ENCODE results near the gene ARFIP2. TPM values are rescaled to one million over a fixed set of nuclear protein-coding genes. Genes with fewer than 3 reads are reported as not detected.

The ARFIP2 gene
- total and polyA plus RNA-seq, 7 donors, result 33.9 to 68.0 (median 37.2) TPM

DNA sequence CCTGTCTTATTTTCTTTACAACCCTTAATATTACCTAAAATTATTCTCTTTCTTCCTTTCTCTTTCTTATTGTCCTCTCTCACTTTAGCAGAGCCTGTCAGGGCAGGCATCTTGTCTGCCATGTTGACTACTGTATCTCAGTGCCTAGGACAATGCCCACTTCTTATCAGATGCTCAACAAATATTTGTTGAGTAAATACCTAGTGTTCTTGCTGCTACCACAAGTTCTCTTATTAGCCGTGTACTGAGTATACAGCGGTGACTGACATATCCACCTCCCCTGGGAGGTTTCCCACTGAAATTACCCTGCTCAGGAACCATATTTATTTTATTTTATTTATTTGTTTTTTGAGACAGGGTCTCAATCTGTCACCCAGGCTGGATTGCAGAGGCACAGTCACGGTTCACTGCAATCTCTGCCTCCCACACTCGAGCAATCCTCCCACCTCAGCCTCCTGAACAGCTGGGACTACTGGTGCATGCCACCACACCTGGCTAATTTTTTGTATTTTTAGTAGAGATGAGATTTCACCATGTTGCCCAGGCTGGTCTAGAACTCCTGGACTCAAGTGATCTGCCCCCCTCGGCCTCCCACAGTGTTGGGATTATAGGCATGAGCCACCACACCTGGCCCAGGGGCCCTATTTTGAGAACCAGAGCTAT lies 47.0 kb downstream of the ARFIP2 start:
- TF ChIP-seq POLR2A (IDR thresholded peaks at IDR 0.05) (no peak), EP300 (IDR thresholded peaks at IDR 0.05) (no peak), POLR2AphosphoS5 (IDR thresholded peaks at IDR 0.05) (no peak)
- TF ChIP-seq, protein P1, sequence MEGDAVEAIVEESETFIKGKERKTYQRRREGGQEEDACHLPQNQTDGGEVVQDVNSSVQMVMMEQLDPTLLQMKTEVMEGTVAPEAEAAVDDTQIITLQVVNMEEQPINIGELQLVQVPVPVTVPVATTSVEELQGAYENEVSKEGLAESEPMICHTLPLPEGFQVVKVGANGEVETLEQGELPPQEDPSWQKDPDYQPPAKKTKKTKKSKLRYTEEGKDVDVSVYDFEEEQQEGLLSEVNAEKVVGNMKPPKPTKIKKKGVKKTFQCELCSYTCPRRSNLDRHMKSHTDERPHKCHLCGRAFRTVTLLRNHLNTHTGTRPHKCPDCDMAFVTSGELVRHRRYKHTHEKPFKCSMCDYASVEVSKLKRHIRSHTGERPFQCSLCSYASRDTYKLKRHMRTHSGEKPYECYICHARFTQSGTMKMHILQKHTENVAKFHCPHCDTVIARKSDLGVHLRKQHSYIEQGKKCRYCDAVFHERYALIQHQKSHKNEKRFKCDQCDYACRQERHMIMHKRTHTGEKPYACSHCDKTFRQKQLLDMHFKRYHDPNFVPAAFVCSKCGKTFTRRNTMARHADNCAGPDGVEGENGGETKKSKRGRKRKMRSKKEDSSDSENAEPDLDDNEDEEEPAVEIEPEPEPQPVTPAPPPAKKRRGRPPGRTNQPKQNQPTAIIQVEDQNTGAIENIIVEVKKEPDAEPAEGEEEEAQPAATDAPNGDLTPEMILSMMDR (IDR thresholded peaks at IDR 0.05), result no peak
- H3K27me3 ChIP-seq, result no peaks in the 10 kb centered on the region
- H3K27ac ChIP-seq, result no peak overlapping the region
- intact Hi-C loops (cut with DNase I), result no loop called here
- H3K36me3 ChIP-seq, result no peaks in the 10 kb centered on the region
- DNase-seq, result no peak
- H3K4me3 ChIP-seq, result no peak overlapping the region
- H3K4me1 ChIP-seq, result no peaks in the 10 kb centered on the region
- WGBS, 2 donors, result 40 to 68% methylated on average over 5 of the region's 5 CpGs
- no peaks in the 10 kb centered on the region for H3K9me3 ChIP-seq

DNA sequence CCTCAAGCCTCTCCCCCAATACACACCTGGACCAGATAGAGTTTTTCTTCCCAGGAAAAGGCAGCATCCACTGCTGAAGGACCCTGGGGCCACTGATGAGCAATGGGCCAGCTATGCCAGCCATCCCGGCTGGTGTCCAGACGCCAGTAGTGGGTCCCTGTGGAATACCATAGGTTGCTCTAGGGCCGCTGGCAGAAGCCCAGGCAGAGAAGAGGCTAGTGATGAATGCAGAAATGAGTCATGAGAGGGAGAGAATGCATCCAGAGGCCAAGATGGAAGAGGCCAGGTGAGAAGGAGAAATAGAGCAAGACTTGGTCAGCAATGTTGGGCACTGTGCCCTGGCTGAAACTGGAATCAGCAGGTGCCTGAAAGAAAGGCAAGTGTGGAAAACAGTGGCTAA lies 49.3 kb downstream of the ARFIP2 start:
- Histone ChIP-seq H3K27ac (no peak overlapping the region), H3K36me3 (no peaks in the 10 kb centered on the region), H3K4me1 (no peaks in the 10 kb centered on the region), H3K4me3 (no peak overlapping the region), H3K27me3 (no peaks in the 10 kb centered on the region), H3K9me3 (no peaks in the 10 kb centered on the region)
- WGBS, 2 donors, result 91 to 96% methylated on average over 3 of the region's 3 CpGs
- TF ChIP-seq EP300 (IDR thresholded peaks at IDR 0.05), result no peak
- no peak for TF ChIP-seq POLR2AphosphoS5 (IDR thresholded peaks at IDR 0.05)
- TF ChIP-seq, protein P1 (IDR thresholded peaks at IDR 0.05), result no peak
- no peak for TF ChIP-seq POLR2A (IDR thresholded peaks at IDR 0.05)
- intact Hi-C loops (cut with DNase I), result no loop called here
- no peak for DNase-seq

DNA sequence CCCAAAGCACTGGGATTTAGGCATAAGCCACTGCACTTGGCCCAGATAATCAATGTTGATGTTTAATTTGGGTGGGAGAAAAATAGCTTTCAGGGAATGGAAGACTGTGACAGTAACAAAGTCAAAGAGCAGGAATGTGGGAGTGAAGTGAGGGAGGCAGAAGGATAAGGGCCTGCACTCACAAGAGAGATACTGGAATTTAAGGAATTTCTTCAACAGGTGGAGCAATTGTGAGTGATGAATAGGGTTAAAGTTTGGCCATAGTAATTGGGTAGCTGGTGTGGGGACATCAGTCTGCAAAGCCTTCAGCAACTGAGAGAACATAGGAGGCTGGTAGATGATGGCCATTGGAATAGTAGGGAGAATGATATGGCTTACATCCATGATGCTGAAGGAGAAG lies 53.6 kb downstream of the ARFIP2 start:
- Histone ChIP-seq H3K27ac (no peak overlapping the region), H3K36me3 (no peaks in the 10 kb centered on the region), H3K27me3 (no peaks in the 10 kb centered on the region), H3K9me3 (no peaks in the 10 kb centered on the region), H3K4me1 (no peaks in the 10 kb centered on the region), H3K4me3 (no peak overlapping the region)
- intact Hi-C loops (cut with DNase I), result no loop called here
- TF ChIP-seq, protein P1 (IDR thresholded peaks at IDR 0.05), result no peak
- TF ChIP-seq EP300 (IDR thresholded peaks at IDR 0.05) (no peak), POLR2AphosphoS5 (IDR thresholded peaks at IDR 0.05) (no peak), POLR2A (IDR thresholded peaks at IDR 0.05) (no peak)
- DNase-seq, result no peak

Other genes with a start within 250 kb of the ARFIP2 start
- 10 to 100 TPM; 21.6 to 66.0 (median 36.6) TPM for gene FHIP1B, start 246.7 kb downstream of the ARFIP2 start, total RNA-seq
- gene FHIP1B, start 246.7 kb downstream of the ARFIP2 start, polyA plus RNA-seq, result 10 to 100 TPM; 43.5 to 89.0 (median 49.2) TPM
- gene CNGA4, start 242.2 kb downstream of the ARFIP2 start, total RNA-seq, result under 1 TPM in 1 of 4 donors, not detected in 3; 0.55 TPM
- gene CNGA4, start 242.2 kb downstream of the ARFIP2 start, polyA plus RNA-seq, result under 1 TPM in 1 of 3 donors, not detected in 2; 0.16 TPM
- under 1 TPM in 2 of 4 donors, not detected in 2; 0.41 to 0.99 TPM for gene CCKBR, start 221.5 kb downstream of the ARFIP2 start, total RNA-seq
- gene CCKBR, start 221.5 kb downstream of the ARFIP2 start, polyA plus RNA-seq, result not detected
- 100 to 1,000 TPM; 113 to 294 (median 188) TPM for gene CAVIN3, start 160.8 kb downstream of the ARFIP2 start, total RNA-seq
- gene CAVIN3, start 160.8 kb downstream of the ARFIP2 start, polyA plus RNA-seq, result 10 to 100 TPM in 2 of 3 donors, 1 to 10 TPM in 1; 6.9 to 25.6 (median 24.0) TPM
- gene SMPD1, start 90.9 kb downstream of the ARFIP2 start, total RNA-seq, result 10 to 100 TPM; 17.1 to 36.8 (median 18.5) TPM
- gene SMPD1, start 90.9 kb downstream of the ARFIP2 start, polyA plus RNA-seq, result 10 to 100 TPM in 2 of 3 donors, 1 to 10 TPM in 1; 9.6 to 46.4 (median 22.2) TPM
- gene APBB1, start 62.2 kb downstream of the ARFIP2 start, total RNA-seq, result 10 to 100 TPM; 51.0 to 85.0 (median 61.7) TPM
- 10 to 100 TPM in 1 of 3 donors, 1 to 10 TPM in 2; 5.5 to 19.7 (median 9.6) TPM for gene APBB1, start 62.2 kb downstream of the ARFIP2 start, polyA plus RNA-seq
- 1 to 10 TPM in 1 of 4 donors, under 1 TPM in 1, not detected in 2; 0.54 to 3.0 TPM for gene HPX, start 40.3 kb downstream of the ARFIP2 start, total RNA-seq
- gene HPX, start 40.3 kb downstream of the ARFIP2 start, polyA plus RNA-seq, result 1 to 10 TPM in 1 of 3 donors, under 1 TPM in 1, not detected in 1; 0.69 to 1.8 TPM
- gene TRIM3, start 7.4 kb downstream of the ARFIP2 start, total RNA-seq, result 10 to 100 TPM; 19.8 to 27.1 (median 24.4) TPM
- gene TRIM3, start 7.4 kb downstream of the ARFIP2 start, polyA plus RNA-seq, result 10 to 100 TPM; 14.6 to 19.8 (median 17.1) TPM
- 10 to 100 TPM; 24.9 to 47.4 (median 44.2) TPM for gene TIMM10B, start 170 bp upstream of the ARFIP2 start, total RNA-seq
- gene TIMM10B, start 170 bp upstream of the ARFIP2 start, polyA plus RNA-seq, result 10 to 100 TPM; 31.2 to 37.7 (median 36.2) TPM
- gene DNHD1, start 15.9 kb upstream of the ARFIP2 start, total RNA-seq, result 10 to 100 TPM; 12.5 to 29.9 (median 15.7) TPM
- gene DNHD1, start 15.9 kb upstream of the ARFIP2 start, polyA plus RNA-seq, result 10 to 100 TPM in 1 of 3 donors, 1 to 10 TPM in 2; 1.4 to 11.1 (median 3.6) TPM
- gene RRP8, start 122.3 kb upstream of the ARFIP2 start, total RNA-seq, result 10 to 100 TPM; 20.7 to 23.2 (median 21.7) TPM
- 10 to 100 TPM; 10.2 to 15.8 (median 12.3) TPM for gene RRP8, start 122.3 kb upstream of the ARFIP2 start, polyA plus RNA-seq
- 100 to 1,000 TPM; 450 to 607 (median 548) TPM for gene ILK, start 122.4 kb upstream of the ARFIP2 start, total RNA-seq
- 100 to 1,000 TPM in 2 of 3 donors, 10 to 100 TPM in 1; 93.7 to 117 (median 100) TPM for gene ILK, start 122.4 kb upstream of the ARFIP2 start, polyA plus RNA-seq
- 10 to 100 TPM; 33.2 to 60.0 (median 49.0) TPM for gene TAF10, start 130.9 kb upstream of the ARFIP2 start, total RNA-seq
- 100 to 1,000 TPM in 2 of 3 donors, 10 to 100 TPM in 1; 67.6 to 148 (median 129) TPM for gene TAF10, start 130.9 kb upstream of the ARFIP2 start, polyA plus RNA-seq
- gene TPP1, start 138.1 kb upstream of the ARFIP2 start, total RNA-seq, result 10 to 100 TPM; 39.8 to 58.8 (median 45.9) TPM
- gene TPP1, start 138.1 kb upstream of the ARFIP2 start, polyA plus RNA-seq, result 10 to 100 TPM; 13.2 to 60.3 (median 55.5) TPM
- gene DCHS1, start 174.5 kb upstream of the ARFIP2 start, total RNA-seq, result 10 to 100 TPM; 21.7 to 57.1 (median 32.2) TPM
- gene DCHS1, start 174.5 kb upstream of the ARFIP2 start, polyA plus RNA-seq, result 1 to 10 TPM in 1 of 3 donors, under 1 TPM in 2; under 0.01 to 6.3 (median 0.46) TPM
- gene MRPL17, start 202.0 kb upstream of the ARFIP2 start, total RNA-seq, result 10 to 100 TPM; 18.3 to 97.5 (median 20.1) TPM
- 10 to 100 TPM; 23.4 to 51.1 (median 28.9) TPM for gene MRPL17, start 202.0 kb upstream of the ARFIP2 start, polyA plus RNA-seq

Data from sigmoid colon (tissue), 7 donors.